Measurements from ENCODE around the gene NTRK3. TPM values are rescaled to one million over a fixed set of nuclear protein-coding genes. Genes with fewer than 3 reads are reported as not detected.

Gene NTRK3
- total RNA-seq, 1 donor from 2014 or later: not detected

- Mint-ChIP-seq H3K4me3 (no peak overlapping the region), H3K4me1 (no peaks in the 10 kb centered on the region), H3K9me3 (no peaks in the 10 kb centered on the region), H3K36me3 (ENCODE audit: low read depth) (no peaks in the 10 kb centered on the region), H3K27ac (no peak overlapping the region), H3K27me3 (no peaks in the 10 kb centered on the region)
- ChIA-PET POLR2A (no interaction called here), CTCF (no interaction called here)
- TF ChIP-seq CTCF (IDR thresholded peaks at IDR 0.05): no peak
- no peak for ATAC-seq (ENCODE audit: low read depth)
- DNase-seq: no peak
- intact Hi-C loops (cut with micrococcal nuclease): no loop called here
Measured at GRCh38 chr15:87850916-87851315, 405.6 kb downstream of the NTRK3 start.

- DNase-seq (no peak), ATAC-seq (ENCODE audit: low read depth) (no peak)
- Mint-ChIP-seq H3K36me3 (ENCODE audit: low read depth) (no peaks in the 10 kb centered on the region), H3K4me1 (no peaks in the 10 kb centered on the region), H3K4me3 (no peak overlapping the region), H3K27me3 (no peaks in the 10 kb centered on the region), H3K9me3 (no peaks in the 10 kb centered on the region), H3K27ac (no peak overlapping the region)
- ChIA-PET POLR2A (no interaction called here), CTCF (no interaction called here)
- intact Hi-C loops (cut with micrococcal nuclease): no loop called here
- no peak for TF ChIP-seq CTCF (IDR thresholded peaks at IDR 0.05)
Measured at GRCh38 chr15:87849181-87849580, 407.4 kb downstream of the NTRK3 start.

GRCh38 chr15:87848012-87848411, 408.5 kb downstream of the NTRK3 start:
- no peak for TF ChIP-seq CTCF (IDR thresholded peaks at IDR 0.05)
- H3K9me3 Mint-ChIP-seq: no peaks in the 10 kb centered on the region
- H3K4me3 Mint-ChIP-seq: no peak overlapping the region
- ATAC-seq (ENCODE audit: low read depth) (no peak), DNase-seq (no peak)
- CTCF ChIA-PET: no interaction called here
- no peak overlapping the region for H3K27ac Mint-ChIP-seq
- no peaks in the 10 kb centered on the region for H3K36me3 Mint-ChIP-seq (ENCODE audit: low read depth)
- H3K4me1 Mint-ChIP-seq: no peaks in the 10 kb centered on the region
- no peaks in the 10 kb centered on the region for H3K27me3 Mint-ChIP-seq
- intact Hi-C loops (cut with micrococcal nuclease): no loop called here
- POLR2A ChIA-PET: no interaction called here

GRCh38 chr15:87846746-87847145, 409.8 kb downstream of the NTRK3 start:
- ChIA-PET POLR2A (no interaction called here), CTCF (no interaction called here)
- ATAC-seq (ENCODE audit: low read depth) (no peak), DNase-seq (no peak)
- Mint-ChIP-seq H3K27ac (no peak overlapping the region), H3K4me1 (no peaks in the 10 kb centered on the region), H3K36me3 (ENCODE audit: low read depth) (no peaks in the 10 kb centered on the region), H3K27me3 (no peaks in the 10 kb centered on the region), H3K4me3 (no peak overlapping the region), H3K9me3 (no peaks in the 10 kb centered on the region)
- no peak for TF ChIP-seq CTCF (IDR thresholded peaks at IDR 0.05)
- intact Hi-C loops (cut with micrococcal nuclease): no loop called here

GRCh38 chr15:87843312-87843711, 413.2 kb downstream of the NTRK3 start:
- no peaks in the 10 kb centered on the region for H3K36me3 Mint-ChIP-seq (ENCODE audit: low read depth)
- intact Hi-C loops (cut with micrococcal nuclease): no loop called here
- no peak for TF ChIP-seq CTCF (IDR thresholded peaks at IDR 0.05)
- no peaks in the 10 kb centered on the region for H3K27me3 Mint-ChIP-seq
- H3K4me1 Mint-ChIP-seq: no peaks in the 10 kb centered on the region
- DNase-seq (no peak), ATAC-seq (ENCODE audit: low read depth) (no peak)
- ChIA-PET CTCF (no interaction called here), POLR2A (no interaction called here)
- no peak overlapping the region for H3K4me3 Mint-ChIP-seq
- no peak overlapping the region for H3K27ac Mint-ChIP-seq
- no peaks in the 10 kb centered on the region for H3K9me3 Mint-ChIP-seq

All from activated B cell treated with CpG ODN at 0.5 μM for 24 hours (primary cell).